WI38 (cell line): ENCODE measurements around the gene OTUD6A.

Source experiments
- H3K4me3 ChIP-seq: 2 replicates; pipeline ENCODE4 v1.5.1; 2011; ENCODE audit warnings: low read depth, mild to moderate bottlenecking, control low read depth, low read length
- TF ChIP-seq, protein P1 (sequence below): IDR thresholded peaks from 2 replicates; pipeline ENCODE4 v1.5.1; 2012; ENCODE audit warnings: low read depth, mild to moderate bottlenecking, control low read depth, low read length

Gene OTUD6A

GRCh38 chrX:70079297-70079696 lies 17.0 kb downstream of the OTUD6A start:
- H3K4me3 ChIP-seq, result no peak overlapping the region
- TF ChIP-seq, protein P1, sequence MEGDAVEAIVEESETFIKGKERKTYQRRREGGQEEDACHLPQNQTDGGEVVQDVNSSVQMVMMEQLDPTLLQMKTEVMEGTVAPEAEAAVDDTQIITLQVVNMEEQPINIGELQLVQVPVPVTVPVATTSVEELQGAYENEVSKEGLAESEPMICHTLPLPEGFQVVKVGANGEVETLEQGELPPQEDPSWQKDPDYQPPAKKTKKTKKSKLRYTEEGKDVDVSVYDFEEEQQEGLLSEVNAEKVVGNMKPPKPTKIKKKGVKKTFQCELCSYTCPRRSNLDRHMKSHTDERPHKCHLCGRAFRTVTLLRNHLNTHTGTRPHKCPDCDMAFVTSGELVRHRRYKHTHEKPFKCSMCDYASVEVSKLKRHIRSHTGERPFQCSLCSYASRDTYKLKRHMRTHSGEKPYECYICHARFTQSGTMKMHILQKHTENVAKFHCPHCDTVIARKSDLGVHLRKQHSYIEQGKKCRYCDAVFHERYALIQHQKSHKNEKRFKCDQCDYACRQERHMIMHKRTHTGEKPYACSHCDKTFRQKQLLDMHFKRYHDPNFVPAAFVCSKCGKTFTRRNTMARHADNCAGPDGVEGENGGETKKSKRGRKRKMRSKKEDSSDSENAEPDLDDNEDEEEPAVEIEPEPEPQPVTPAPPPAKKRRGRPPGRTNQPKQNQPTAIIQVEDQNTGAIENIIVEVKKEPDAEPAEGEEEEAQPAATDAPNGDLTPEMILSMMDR, result no peak

DNA sequence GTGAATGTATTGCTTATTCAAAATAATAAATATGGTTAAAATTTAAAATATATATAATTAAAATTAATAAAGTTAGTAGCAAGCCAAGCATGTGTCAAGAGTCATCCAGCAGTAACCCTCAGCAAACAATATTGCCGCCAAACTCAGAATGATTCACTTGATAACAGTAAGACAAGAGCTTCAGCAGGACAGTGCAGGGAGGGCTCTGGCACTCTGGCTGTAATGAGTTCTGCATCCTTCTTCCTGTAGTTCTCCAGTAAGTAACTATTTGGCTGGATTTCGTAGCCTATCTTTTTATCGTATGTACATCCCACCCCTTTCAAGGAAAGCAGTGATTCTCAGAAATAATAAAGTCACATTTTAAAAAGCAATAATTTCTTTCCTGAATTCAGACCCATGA lies 17.6 kb downstream of the OTUD6A start:
- no peak overlapping the region for H3K4me3 ChIP-seq
- TF ChIP-seq, protein P1, result no peak

GRCh38 chrX:70082723-70083122 lies 20.5 kb downstream of the OTUD6A start:
- TF ChIP-seq, protein P1, result no peak
- no peak overlapping the region for H3K4me3 ChIP-seq

GRCh38 chrX:70084592-70085240 lies 22.5 kb downstream of the OTUD6A start:
- H3K4me3 ChIP-seq, result no peak overlapping the region
- TF ChIP-seq, protein P1, result no peak

- TF ChIP-seq, protein P1, result no peak
- no peak overlapping the region for H3K4me3 ChIP-seq
Observed at GRCh38 chrX:70087857-70088630, 25.8 kb downstream of the OTUD6A start.

DNA sequence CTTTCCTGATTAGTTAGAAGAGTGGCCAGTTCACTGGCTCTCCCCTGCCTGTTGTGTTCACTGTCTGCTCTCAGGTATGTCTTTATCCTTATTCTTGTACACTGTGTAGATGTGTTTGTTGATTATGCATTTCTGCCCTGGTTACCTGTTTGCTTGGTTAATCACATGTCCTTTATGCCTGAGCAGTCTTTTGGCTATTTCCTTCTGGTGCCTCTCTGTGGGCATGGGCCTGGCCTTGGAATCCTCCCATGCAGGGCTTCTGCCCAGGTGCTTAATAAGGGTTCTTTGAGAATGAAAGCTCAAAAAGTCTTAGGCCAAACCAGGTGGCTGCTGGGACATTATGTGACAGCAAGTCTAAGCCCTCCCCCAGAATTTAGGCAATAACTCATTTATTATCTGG lies 26.5 kb downstream of the OTUD6A start:
- no peak overlapping the region for H3K4me3 ChIP-seq
- TF ChIP-seq, protein P1, result no peak

- TF ChIP-seq, protein P1, result no peak
- H3K4me3 ChIP-seq, result no peak overlapping the region
Observed at GRCh38 chrX:70089604-70090297, 27.5 kb downstream of the OTUD6A start.
